GM19372 (cell line): Measurements from ENCODE around the gene CPZ.
"Not testable (repeated sequence)": the region's sequence is repeated elsewhere in the genome, so short reads cannot be mapped to it uniquely, and the experiment has no call there.

Source experiments
- ATAC-seq: cut with Tn5 transposase; IDR thresholded peaks from one replicate; pipeline ENCODE4 v1.9.1; 2021; ENCODE audit warnings: mild to moderate bottlenecking, low read depth, moderate library complexity; ENCODE audit not compliant: unreplicated experiment

The CPZ gene

GRCh38 chr4:8647626-8648025 lies 55.1 kb downstream of the CPZ start:
- ATAC-seq, result no peak

- ATAC-seq, result no peak
Measured at GRCh38 chr4:8648296-8648695, 55.7 kb downstream of the CPZ start.

- no peak for ATAC-seq
Measured at GRCh38 chr4:8648816-8649630, 56.5 kb downstream of the CPZ start.

- no peak for ATAC-seq
Measured at GRCh38 chr4:8649631-8650361, 57.2 kb downstream of the CPZ start.

GRCh38 chr4:8651661-8652180 lies 59.2 kb downstream of the CPZ start:
- no peak for ATAC-seq

- ATAC-seq, result no peak
Measured at GRCh38 chr4:8652181-8653078, 59.9 kb downstream of the CPZ start.

GRCh38 chr4:8653326-8654000 lies 60.9 kb downstream of the CPZ start:
- ATAC-seq, result no peak

- not testable (repeated sequence) for ATAC-seq
Measured at GRCh38 chr4:8654139-8654538, 61.6 kb downstream of the CPZ start.

- ATAC-seq, result no peak
Measured at GRCh38 chr4:8655411-8656184, 63.0 kb downstream of the CPZ start.

GRCh38 chr4:8656185-8656517 lies 63.6 kb downstream of the CPZ start:
- no peak for ATAC-seq

GRCh38 chr4:8656711-8657380 lies 64.3 kb downstream of the CPZ start:
- no peak for ATAC-seq

GRCh38 chr4:8657381-8658088 lies 65.0 kb downstream of the CPZ start:
- ATAC-seq, result no peak

GRCh38 chr4:8662776-8663175 lies 70.2 kb downstream of the CPZ start:
- ATAC-seq, result no peak

GRCh38 chr4:8664031-8664805 lies 71.7 kb downstream of the CPZ start:
- no peak for ATAC-seq

GRCh38 chr4:8664976-8665375 lies 72.4 kb downstream of the CPZ start:
- ATAC-seq, result no peak

GRCh38 chr4:8665406-8666360 lies 73.1 kb downstream of the CPZ start:
- ATAC-seq, result no peak
